A673 (cell line): Measurements from ENCODE around the gene NPBWR2.

Experiments
- CTCF ChIP-seq: fragments of 300-800, 200-600 bp; sonication (generic); conservative IDR thresholded peaks from 2 replicates; pipeline ENCODE4 v1.5.1; 2017; ENCODE audit warnings: low read depth, mild to moderate bottlenecking, antibody characterized with exemption, low read length, moderate library complexity, mixed read lengths
- EZH2 ChIP-seq: fragments of 200-600 bp; sonication (generic); IDR thresholded peaks from 2 replicates; pipeline ENCODE4 v1.6.1; 2017; ENCODE audit warnings: borderline replicate concordance, low read depth, mild to moderate bottlenecking, mixed read lengths, antibody characterized with exemption, low read length; ENCODE audit not compliant: poor library complexity, severe bottlenecking

GRCh38 chr20:64100566-64100888 is 6.8 kb downstream of the NPBWR2 start:
- TF ChIP-seq CTCF (no peak), EZH2 (no peak)
